HG02610 (cell line): ENCODE measurements around the gene FCRL5.
"Not testable (repeated sequence)": the region's sequence is repeated elsewhere in the genome, so short reads cannot be mapped to it uniquely, and the experiment has no call there.

Experiments
- ATAC-seq: cut with Tn5 transposase; IDR thresholded peaks from one replicate; pipeline ENCODE4 v1.9.1; 2021; ENCODE audit warnings: mild to moderate bottlenecking, moderate library complexity; ENCODE audit not compliant: unreplicated experiment

Gene FCRL5

GRCh38 chr1:157490467-157491165 is 61.7 kb downstream of the FCRL5 start:
- no peak for ATAC-seq

GRCh38 chr1:157488156-157488555 is 64.2 kb downstream of the FCRL5 start:
- ATAC-seq = no peak

- ATAC-seq = no peak
Observed at GRCh38 chr1:157487504-157487903, 64.8 kb downstream of the FCRL5 start.

- no peak for ATAC-seq
Observed at GRCh38 chr1:157487096-157487495, 65.2 kb downstream of the FCRL5 start.

GRCh38 chr1:157486400-157486799 is 65.9 kb downstream of the FCRL5 start:
- ATAC-seq = not testable (repeated sequence)

GRCh38 chr1:157485793-157486192 is 66.5 kb downstream of the FCRL5 start:
- no peak for ATAC-seq

- ATAC-seq = no peak
Observed at GRCh38 chr1:157484573-157484972, 67.7 kb downstream of the FCRL5 start.

GRCh38 chr1:157483635-157484034 is 68.7 kb downstream of the FCRL5 start:
- no peak for ATAC-seq

GRCh38 chr1:157482717-157483116 is 69.6 kb downstream of the FCRL5 start:
- ATAC-seq = no peak

GRCh38 chr1:157482174-157482573 is 70.1 kb downstream of the FCRL5 start:
- ATAC-seq = no peak

GRCh38 chr1:157478030-157478429 is 74.3 kb downstream of the FCRL5 start:
- ATAC-seq = no peak

GRCh38 chr1:157477419-157477818 is 74.9 kb downstream of the FCRL5 start:
- no peak for ATAC-seq

GRCh38 chr1:157472959-157473358 is 79.4 kb downstream of the FCRL5 start:
- no peak for ATAC-seq

- no peak for ATAC-seq
Observed at GRCh38 chr1:157472056-157472701, 80.1 kb downstream of the FCRL5 start.

- ATAC-seq = no peak
Observed at GRCh38 chr1:157471531-157471930, 80.8 kb downstream of the FCRL5 start.

- ATAC-seq = no peak
Observed at GRCh38 chr1:157469752-157470675, 82.3 kb downstream of the FCRL5 start.

- ATAC-seq = no peak
Observed at GRCh38 chr1:157469300-157469699, 83.0 kb downstream of the FCRL5 start.

- no peak for ATAC-seq
Observed at GRCh38 chr1:157466011-157466410, 86.3 kb downstream of the FCRL5 start.
